Tibial artery (tissue), 4 donors: Measurements from ENCODE around the gene EEPD1.

Experiments used
- DNase-seq, 2 donors: peaks; one replicate each; pipeline ENCODE4 v3.0.0-alpha.2; 2019
- H3K27ac ChIP-seq, 2 donors: fragments of 200-600 bp; sonication (generic) in 1 of 2; 1 replicate in 1 of 2; 2 replicates in 1 of 2; pipeline ENCODE4 v1.5.1; 2018 to 2019; ENCODE audit warnings: mild to moderate bottlenecking in 1 of 2
- H3K27me3 ChIP-seq, 2 donors: fragments of 200-600 bp; sonication (generic) in 1 of 2; one replicate each; pipeline versions ENCODE4 v1.5.1 to v1.6.0; 2016 to 2019
- H3K36me3 ChIP-seq, 3 donors: fragments of 200-600 bp; sonication (generic) in 2 of 3; one replicate each; pipeline ENCODE4 v1.5.1; 2016 to 2019; ENCODE audit warnings: mild to moderate bottlenecking in 2 of 3
- H3K4me1 ChIP-seq, 4 donors: fragments of 200-600 bp; sonication (generic) in 2 of 4; 1 replicate in 3 of 4; 2 replicates in 1 of 4; pipeline ENCODE4 v1.5.1; 2016 to 2019
- H3K4me3 ChIP-seq, 2 donors: fragments of 200-600 bp; sonication (generic) in 1 of 2; 1 replicate in 1 of 2; 2 replicates in 1 of 2; pipeline ENCODE4 v1.5.1; 2018 to 2019; ENCODE audit warnings: mild to moderate bottlenecking in 2 of 2
- H3K9me3 ChIP-seq, 3 donors: fragments of 200-600 bp; sonication (generic) in 1 of 3; one replicate each; pipeline ENCODE4 v1.5.1; 2016 to 2019
- CTCF ChIP-seq, 2 experiments: fragments of 200-600 bp in 1 of 2; fragments of 450-650 bp in 1 of 2; IDR thresholded peaks; one replicate each; pipeline ENCODE4 v1.5.1; 2017 to 2019; ENCODE audit warnings: antibody characterized with exemption in 2 of 2, mild to moderate bottlenecking in 1 of 2, moderate library complexity in 1 of 2
- intact Hi-C: fragments of 100-400 bp; cut with DNase I; formaldehyde crosslinking; loops from one replicate; pipeline ENCODE4 v1.15.0; 2023; ENCODE audit warnings: low total_unique reads

The EEPD1 gene

GRCh38 chr7:36204044-36204663, 51.1 kb downstream of the EEPD1 start:
- peaks cover 0 to 63% (median 29%) of the 10 kb centered on the region in 4 donors for H3K4me1 ChIP-seq
- H3K4me3 ChIP-seq, result no peak overlapping the region

GRCh38 chr7:36204929-36205635, 52.0 kb downstream of the EEPD1 start:
- intact Hi-C loops, result no loop called here
- no peak for DNase-seq
- Histone ChIP-seq H3K27me3 (no peaks in the 10 kb centered on the region), H3K36me3 (no peaks in the 10 kb centered on the region), H3K9me3 (no peaks in the 10 kb centered on the region), H3K4me3 (no peak overlapping the region), H3K27ac (peak overlapping the region in 1 of 2 donors; percentile 20), H3K4me1 (peaks cover 0 to 72% (median 37%) of the 10 kb centered on the region in 4 donors)
- TF ChIP-seq CTCF (IDR thresholded peaks at IDR 0.05), result no peak

More at GRCh38 chr7:36204044-36204663, 51.1 kb downstream of the EEPD1 start:
- H3K27ac ChIP-seq, result no peak overlapping the region
- DNase-seq, result no peak
- H3K36me3 ChIP-seq, result no peaks in the 10 kb centered on the region
- H3K27me3 ChIP-seq, result no peaks in the 10 kb centered on the region
- H3K9me3 ChIP-seq, result no peaks in the 10 kb centered on the region
- no peak for TF ChIP-seq CTCF (IDR thresholded peaks at IDR 0.05)
- intact Hi-C loops, result no loop called here

GRCh38 chr7:36205803-36206202, 52.7 kb downstream of the EEPD1 start:
- H3K36me3 ChIP-seq, result no peaks in the 10 kb centered on the region
- peak overlapping the region in 1 of 2 donors; percentile 20 for H3K27ac ChIP-seq
- H3K9me3 ChIP-seq, result no peaks in the 10 kb centered on the region
- DNase-seq, result no peak
- H3K27me3 ChIP-seq, result no peaks in the 10 kb centered on the region
- no peak for TF ChIP-seq CTCF (IDR thresholded peaks at IDR 0.05)
- peaks cover 0 to 80% (median 40%) of the 10 kb centered on the region in 4 donors for H3K4me1 ChIP-seq
- intact Hi-C loops, result no loop called here
- H3K4me3 ChIP-seq, result no peak overlapping the region

- H3K9me3 ChIP-seq, result no peaks in the 10 kb centered on the region
- no peak overlapping the region for H3K4me3 ChIP-seq
- peak overlapping the region; percentile 59 to 66 for H3K27ac ChIP-seq
- peaks cover 0 to 73% (median 41%) of the 10 kb centered on the region in 4 donors for H3K4me1 ChIP-seq
- intact Hi-C loops, result no loop called here
- no peaks in the 10 kb centered on the region for H3K27me3 ChIP-seq
- DNase-seq, result peak; percentile 59 to 82
- no peak for TF ChIP-seq CTCF (IDR thresholded peaks at IDR 0.05)
- no peaks in the 10 kb centered on the region for H3K36me3 ChIP-seq
These were observed 54.6 kb downstream of the EEPD1 start for GRCh38 chr7:36207451-36208291.

- H3K27ac ChIP-seq, result peak overlapping the region; percentile 59 to 66
- no peaks in the 10 kb centered on the region for H3K27me3 ChIP-seq
- peaks cover 0 to 65% (median 41%) of the 10 kb centered on the region in 4 donors for H3K4me1 ChIP-seq
- intact Hi-C loops, result no loop called here
- H3K36me3 ChIP-seq, result no peaks in the 10 kb centered on the region
- no peak for TF ChIP-seq CTCF (IDR thresholded peaks at IDR 0.05)
- DNase-seq, result no peak
- H3K9me3 ChIP-seq, result no peaks in the 10 kb centered on the region
- H3K4me3 ChIP-seq, result no peak overlapping the region
These were observed 55.4 kb downstream of the EEPD1 start for GRCh38 chr7:36208426-36208825.
